Measurements from ENCODE around the gene SLC35F1.

Gene SLC35F1

GRCh38 chr6:118135371-118135770, 228.3 kb downstream of the SLC35F1 start (continued):
- no peak for TF ChIP-seq TSHZ2 (CRISPR knock-in tag; IDR thresholded peaks at IDR 0.05)
- no peak for TF ChIP-seq CSRNP3 (CRISPR knock-in tag; IDR thresholded peaks at IDR 0.05)

- no peak for ATAC-seq
- TF ChIP-seq ZFP30 (CRISPR knock-in tag; IDR thresholded peaks at IDR 0.05) (no peak), ISL1 (CRISPR knock-in tag; IDR thresholded peaks at IDR 0.05) (no peak), OSR1 (CRISPR knock-in tag; IDR thresholded peaks at IDR 0.05) (no peak), ZFP3 (CRISPR knock-in tag; IDR thresholded peaks at IDR 0.05) (no peak)
These were observed 234.1 kb downstream of the SLC35F1 start for GRCh38 chr6:118141211-118141610.

- ATAC-seq: no peak
- TF ChIP-seq CSDC2 (CRISPR knock-in tag; IDR thresholded peaks at IDR 0.05) (no peak), ZNF565 (CRISPR knock-in tag; conservative IDR thresholded peaks at IDR 0.05; ENCODE audit: low read depth) (no peak), TOX (CRISPR knock-in tag; IDR thresholded peaks at IDR 0.05; ENCODE audit: borderline replicate concordance) (no peak), ESRRG (CRISPR knock-in tag; IDR thresholded peaks at IDR 0.05) (no peak), RARB (CRISPR knock-in tag; IDR thresholded peaks at IDR 0.05) (no peak), ZNF70 (CRISPR knock-in tag; IDR thresholded peaks at IDR 0.05) (no peak), ARNTL (CRISPR knock-in tag; IDR thresholded peaks at IDR 0.05; ENCODE audit: borderline replicate concordance, low read depth) (no peak), TCF4 (CRISPR knock-in tag; IDR thresholded peaks at IDR 0.05; ENCODE audit: borderline replicate concordance) (no peak), PPARA (CRISPR knock-in tag; IDR thresholded peaks at IDR 0.05; ENCODE audit: borderline replicate concordance) (no peak), OSR1 (CRISPR knock-in tag; IDR thresholded peaks at IDR 0.05) (no peak)
These were observed 239.5 kb downstream of the SLC35F1 start for GRCh38 chr6:118146584-118146983.

- TF ChIP-seq ZNF565 (CRISPR knock-in tag; conservative IDR thresholded peaks at IDR 0.05; ENCODE audit: low read depth) (no peak), ARNTL (CRISPR knock-in tag; IDR thresholded peaks at IDR 0.05; ENCODE audit: borderline replicate concordance, low read depth) (no peak), ZNF70 (CRISPR knock-in tag; IDR thresholded peaks at IDR 0.05) (no peak), CSRNP3 (CRISPR knock-in tag; IDR thresholded peaks at IDR 0.05) (no peak), POU6F1 (CRISPR knock-in tag; IDR thresholded peaks at IDR 0.05; ENCODE audit: borderline replicate concordance, low read depth) (no peak), CSDC2 (CRISPR knock-in tag; IDR thresholded peaks at IDR 0.05) (no peak), ZFP30 (CRISPR knock-in tag; IDR thresholded peaks at IDR 0.05) (no peak), RARB (CRISPR knock-in tag; IDR thresholded peaks at IDR 0.05) (no peak), TOX (CRISPR knock-in tag; IDR thresholded peaks at IDR 0.05; ENCODE audit: borderline replicate concordance) (no peak), ZFP3 (CRISPR knock-in tag; IDR thresholded peaks at IDR 0.05) (no peak)
- ATAC-seq: no peak
These were observed 240.4 kb downstream of the SLC35F1 start for GRCh38 chr6:118147511-118147910.

- ATAC-seq: no peak
- TF ChIP-seq CREB5 (CRISPR knock-in tag; IDR thresholded peaks at IDR 0.05; ENCODE audit: low read depth) (no peak), BACH2 (CRISPR knock-in tag; IDR thresholded peaks at IDR 0.05; ENCODE audit: borderline replicate concordance) (no peak), TSHZ2 (CRISPR knock-in tag; IDR thresholded peaks at IDR 0.05) (no peak), ESRRG (CRISPR knock-in tag; IDR thresholded peaks at IDR 0.05) (no peak), ARNTL (CRISPR knock-in tag; IDR thresholded peaks at IDR 0.05; ENCODE audit: borderline replicate concordance, low read depth) (no peak), CSDC2 (CRISPR knock-in tag; IDR thresholded peaks at IDR 0.05) (no peak), ZFP3 (CRISPR knock-in tag; IDR thresholded peaks at IDR 0.05) (no peak), ZNF565 (CRISPR knock-in tag; conservative IDR thresholded peaks at IDR 0.05; ENCODE audit: low read depth) (no peak), ZNF8 (CRISPR knock-in tag; IDR thresholded peaks at IDR 0.05) (no peak), PPARA (CRISPR knock-in tag; IDR thresholded peaks at IDR 0.05; ENCODE audit: borderline replicate concordance) (no peak), TCF4 (CRISPR knock-in tag; IDR thresholded peaks at IDR 0.05; ENCODE audit: borderline replicate concordance) (no peak), GLIS3 (CRISPR knock-in tag; IDR thresholded peaks at IDR 0.05) (no peak)
These were observed 241.5 kb downstream of the SLC35F1 start for GRCh38 chr6:118148561-118148960.
